ENCODE data around the gene CXXC5.
A peak's percentile ranks its signal among the peaks of the same experiment; 100 is the strongest.

Gene CXXC5

GRCh38 chr5:139651853-139652787 is 4.0 kb downstream of the CXXC5 start:
- DNase-seq, result peak; percentile 44

- no peak for DNase-seq
Measured at GRCh38 chr5:139652788-139653241, 4.7 kb downstream of the CXXC5 start.

- no peak for DNase-seq
Measured at GRCh38 chr5:139653616-139654015, 5.5 kb downstream of the CXXC5 start.

- no peak for DNase-seq
Measured at GRCh38 chr5:139654464-139654863, 6.3 kb downstream of the CXXC5 start.

GRCh38 chr5:139654871-139655491 is 6.8 kb downstream of the CXXC5 start:
- no peak for DNase-seq

GRCh38 chr5:139655727-139656271 is 7.7 kb downstream of the CXXC5 start:
- DNase-seq, result no peak

GRCh38 chr5:139657363-139658321 is 9.5 kb downstream of the CXXC5 start:
- DNase-seq, result no peak

GRCh38 chr5:139658501-139658927 is 10.4 kb downstream of the CXXC5 start:
- no peak for DNase-seq

GRCh38 chr5:139658928-139659667 is 10.9 kb downstream of the CXXC5 start:
- DNase-seq, result no peak

GRCh38 chr5:139659695-139660101 is 11.5 kb downstream of the CXXC5 start:
- no peak for DNase-seq

GRCh38 chr5:139660105-139660922 is 12.2 kb downstream of the CXXC5 start:
- DNase-seq, result no peak

- no peak for DNase-seq
Measured at GRCh38 chr5:139660923-139661814, 13.0 kb downstream of the CXXC5 start.

- no peak for DNase-seq
Measured at GRCh38 chr5:139662617-139663016, 14.5 kb downstream of the CXXC5 start.

GRCh38 chr5:139663207-139664085 is 15.3 kb downstream of the CXXC5 start:
- no peak for DNase-seq

GRCh38 chr5:139664086-139664693 is 16.0 kb downstream of the CXXC5 start:
- DNase-seq, result no peak

GRCh38 chr5:139664727-139665351 is 16.7 kb downstream of the CXXC5 start:
- DNase-seq, result no peak

GRCh38 chr5:139665626-139666025 is 17.5 kb downstream of the CXXC5 start:
- no peak for DNase-seq

GRCh38 chr5:139666551-139666950 is 18.4 kb downstream of the CXXC5 start:
- no peak for DNase-seq
